Esophagus squamous epithelium (tissue), 4 donors: ENCODE data around the gene LARGE1.

Source experiments
- POLR2A ChIP-seq, 4 donors: fragments of 450-650 bp; IDR thresholded peaks; one replicate each; pipeline ENCODE4 v1.6.1; 2017; ENCODE audit warnings: antibody characterized with exemption in 4 of 4, mild to moderate bottlenecking in 4 of 4, moderate library complexity in 3 of 4
- TF ChIP-seq, protein P1 (sequence below), 6 experiments: fragments of 450-650 bp in 4 of 6; fragments of 200-600 bp in 2 of 6; sonication (generic) in 2 of 6; IDR thresholded peaks; one replicate each; pipeline ENCODE4 v1.5.1; 2016 to 2019; ENCODE audit warnings: antibody characterized with exemption in 6 of 6, mild to moderate bottlenecking in 4 of 6, moderate library complexity in 4 of 6

DNA sequence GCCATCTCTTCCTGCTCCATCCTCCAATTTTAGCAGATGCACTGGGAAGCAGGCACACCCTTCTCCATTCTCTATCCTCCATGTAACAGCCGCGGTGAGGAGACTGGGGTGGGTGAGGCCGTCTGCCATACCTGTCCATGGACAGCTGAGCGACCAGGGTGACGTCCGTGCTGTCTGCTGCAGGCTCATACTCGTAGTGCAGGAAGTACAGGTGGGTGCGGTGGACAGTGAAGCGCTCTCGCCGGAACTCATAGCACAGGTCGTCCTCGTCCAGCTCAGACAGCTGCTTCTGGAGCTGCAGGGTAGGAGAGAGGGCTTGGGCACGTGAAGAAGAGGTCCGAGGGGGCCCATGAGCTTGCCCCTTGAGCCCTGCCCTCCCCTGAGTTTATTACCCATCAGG, 604.3 kb downstream of the LARGE1 start:
- TF ChIP-seq, protein P1, sequence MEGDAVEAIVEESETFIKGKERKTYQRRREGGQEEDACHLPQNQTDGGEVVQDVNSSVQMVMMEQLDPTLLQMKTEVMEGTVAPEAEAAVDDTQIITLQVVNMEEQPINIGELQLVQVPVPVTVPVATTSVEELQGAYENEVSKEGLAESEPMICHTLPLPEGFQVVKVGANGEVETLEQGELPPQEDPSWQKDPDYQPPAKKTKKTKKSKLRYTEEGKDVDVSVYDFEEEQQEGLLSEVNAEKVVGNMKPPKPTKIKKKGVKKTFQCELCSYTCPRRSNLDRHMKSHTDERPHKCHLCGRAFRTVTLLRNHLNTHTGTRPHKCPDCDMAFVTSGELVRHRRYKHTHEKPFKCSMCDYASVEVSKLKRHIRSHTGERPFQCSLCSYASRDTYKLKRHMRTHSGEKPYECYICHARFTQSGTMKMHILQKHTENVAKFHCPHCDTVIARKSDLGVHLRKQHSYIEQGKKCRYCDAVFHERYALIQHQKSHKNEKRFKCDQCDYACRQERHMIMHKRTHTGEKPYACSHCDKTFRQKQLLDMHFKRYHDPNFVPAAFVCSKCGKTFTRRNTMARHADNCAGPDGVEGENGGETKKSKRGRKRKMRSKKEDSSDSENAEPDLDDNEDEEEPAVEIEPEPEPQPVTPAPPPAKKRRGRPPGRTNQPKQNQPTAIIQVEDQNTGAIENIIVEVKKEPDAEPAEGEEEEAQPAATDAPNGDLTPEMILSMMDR (IDR thresholded peaks at IDR 0.05) = no peak
- no peak for TF ChIP-seq POLR2A (IDR thresholded peaks at IDR 0.05)
